OCI-LY1 (cell line): ENCODE measurements around the gene NRP2.

Experiments used
- CTCF ChIP-seq: fragments of 200-600 bp; sonication (generic), shearing (Covaris generic); IDR thresholded peaks from 2 replicates; pipeline ENCODE4 v1.5.1; 2017; ENCODE audit warnings: mild to moderate bottlenecking, antibody characterized with exemption, low read length, moderate library complexity, mixed read lengths
- EZH2 ChIP-seq: fragments of 200-600 bp; sonication (generic), shearing (Covaris generic); IDR thresholded peaks from 2 replicates; pipeline ENCODE4 v1.8.0; 2017; ENCODE audit warnings: borderline replicate concordance, mixed run types, mild to moderate bottlenecking, antibody characterized with exemption, low read length, moderate library complexity, mixed read lengths

DNA sequence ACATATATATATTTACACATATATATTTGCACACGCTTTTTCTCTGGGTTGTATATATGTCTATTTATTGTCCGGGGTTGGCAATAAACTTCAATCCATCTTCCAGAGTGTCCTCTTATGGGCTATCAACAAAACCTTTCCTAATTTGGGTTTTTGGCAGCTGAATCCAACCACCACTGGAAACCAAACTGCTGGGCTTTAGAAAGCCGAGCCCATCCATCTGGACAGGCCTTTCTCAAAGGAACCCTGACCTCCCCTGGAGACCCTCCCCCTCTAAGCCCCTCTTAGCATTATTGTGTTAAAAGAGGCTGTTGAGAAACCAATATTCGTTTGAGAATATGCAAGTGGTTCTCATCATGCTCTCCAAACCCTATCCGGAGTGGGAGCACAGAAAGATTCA, 153.6 kb downstream of the NRP2 start:
- TF ChIP-seq EZH2 = no peak
- TF ChIP-seq CTCF = no peak
